Activated CD8-positive, alpha-beta memory T cell treated with anti-CD3 and anti-CD28 coated beads for 4 hours (primary cell): ENCODE measurements around the gene KRT84.
"Not testable (repeated sequence)": the region's sequence is repeated elsewhere in the genome, so short reads cannot be mapped to it uniquely, and the experiment has no call there.

Experiments used
- DNase-seq, 2 donors: peaks; one replicate each; pipeline ENCODE4 v3.0.0-alpha.2; 2020; ENCODE audit warnings: low read depth in 2 of 2

KRT84 gene

GRCh38 chr12:52360106-52360662 lies 25.3 kb downstream of the KRT84 start:
- DNase-seq = no peak

GRCh38 chr12:52359621-52360061 lies 25.8 kb downstream of the KRT84 start:
- no peak for DNase-seq

GRCh38 chr12:52358575-52359350 lies 26.7 kb downstream of the KRT84 start:
- no peak for DNase-seq

DNA sequence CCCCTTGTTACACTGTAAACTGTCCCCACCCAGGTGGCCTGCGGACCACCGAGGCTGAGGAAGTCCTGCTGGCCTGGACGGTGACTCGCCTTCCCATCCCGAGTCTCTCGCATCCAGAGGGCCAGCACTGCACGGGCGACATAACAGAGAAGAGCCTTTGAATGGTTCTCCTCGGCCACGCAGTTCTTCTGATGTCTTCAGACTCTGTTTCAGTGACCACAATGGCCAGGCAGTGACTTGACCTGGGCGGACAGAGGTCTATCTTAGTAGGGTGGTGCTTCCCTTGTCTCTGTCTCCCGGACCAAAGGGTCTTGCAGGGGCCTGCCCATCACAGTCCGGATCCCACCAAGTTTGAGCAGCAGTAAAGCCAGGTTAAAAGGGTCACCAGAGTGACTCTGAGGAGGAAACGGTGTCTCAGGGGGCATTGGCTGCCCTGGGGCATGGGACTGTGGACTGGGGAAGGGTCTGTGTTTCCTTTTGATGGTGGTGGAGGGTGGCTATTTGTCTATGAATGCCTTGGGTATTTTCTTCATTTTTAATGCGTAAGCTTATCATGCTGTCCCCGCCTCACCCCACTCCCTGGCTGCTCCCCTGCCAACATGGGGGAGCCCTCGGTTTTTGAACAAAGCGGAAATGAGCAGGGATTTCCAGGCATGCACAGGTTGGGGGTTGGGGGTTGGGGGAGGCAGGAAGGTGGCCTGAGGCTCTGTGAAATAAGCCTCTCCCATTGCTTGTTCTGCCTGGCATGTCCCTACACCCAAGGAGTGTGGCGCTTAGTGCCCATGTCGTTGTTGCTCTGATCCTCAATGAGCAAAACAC lies 28.5 kb downstream of the KRT84 start:
- DNase-seq = no peak

GRCh38 chr12:52356031-52356761 lies 29.3 kb downstream of the KRT84 start:
- no peak for DNase-seq

GRCh38 chr12:52355176-52355575 lies 30.3 kb downstream of the KRT84 start:
- DNase-seq = no peak

DNA sequence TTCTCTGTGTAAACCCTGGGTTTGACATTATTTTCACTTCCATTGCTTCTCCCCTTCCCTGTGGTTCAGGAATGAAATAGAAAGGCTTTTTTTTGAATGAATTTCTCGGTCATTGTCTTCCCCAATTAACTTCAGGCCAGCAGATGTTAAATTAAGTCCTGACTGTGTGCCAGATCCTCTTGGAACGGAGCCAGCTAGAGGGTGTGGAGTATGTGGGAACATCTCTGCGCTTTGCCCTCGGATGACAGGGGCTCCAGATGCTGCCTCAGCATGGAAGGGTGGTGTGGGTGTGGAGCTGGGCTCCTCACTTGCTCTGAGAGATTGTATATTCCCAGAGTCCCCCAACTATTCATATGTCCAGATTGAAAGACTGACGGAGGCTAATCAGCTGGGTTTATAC lies 31.3 kb downstream of the KRT84 start:
- DNase-seq = no peak

DNA sequence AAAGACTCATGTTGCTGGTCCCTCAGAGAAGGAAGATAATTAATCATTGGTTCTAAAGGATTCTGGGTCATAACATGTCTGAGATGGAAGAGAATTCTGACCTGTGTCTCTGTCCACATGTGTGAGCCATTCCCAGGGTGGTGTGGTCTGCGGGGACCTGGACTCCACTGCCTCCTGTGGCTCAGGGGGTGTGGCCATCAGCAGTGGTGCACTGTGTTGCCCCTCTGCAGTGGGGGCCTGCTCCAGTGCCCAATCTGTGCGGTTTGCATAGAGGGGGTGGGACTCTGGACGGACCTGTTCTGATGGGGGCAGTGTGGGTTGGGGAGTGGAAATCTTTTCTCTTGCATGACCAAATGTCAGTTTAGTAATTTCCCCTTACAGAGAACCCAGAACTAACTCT lies 31.7 kb downstream of the KRT84 start:
- no peak for DNase-seq

DNA sequence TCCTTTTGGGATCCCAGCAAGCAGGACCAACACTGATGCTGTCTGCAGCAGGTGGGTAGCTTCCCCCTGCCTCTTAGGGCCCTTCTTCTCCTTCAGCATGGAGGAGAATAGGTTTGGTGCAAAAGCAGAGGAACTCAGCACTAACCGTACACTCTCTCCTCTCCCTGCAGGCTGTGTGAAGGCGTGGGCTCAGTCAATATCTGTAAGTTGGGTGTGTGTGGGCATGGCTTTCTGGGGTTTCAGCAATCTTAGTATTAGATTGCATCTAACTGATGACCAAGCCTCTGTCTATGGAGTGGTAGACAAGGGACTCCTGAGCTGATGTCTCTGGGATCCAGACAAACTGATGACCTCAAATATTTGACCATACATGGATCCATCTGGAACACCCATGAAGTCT lies 32.5 kb downstream of the KRT84 start:
- no peak for DNase-seq

GRCh38 chr12:52351196-52352059 lies 34.0 kb downstream of the KRT84 start:
- peak; percentile 36 to 37 for DNase-seq

DNA sequence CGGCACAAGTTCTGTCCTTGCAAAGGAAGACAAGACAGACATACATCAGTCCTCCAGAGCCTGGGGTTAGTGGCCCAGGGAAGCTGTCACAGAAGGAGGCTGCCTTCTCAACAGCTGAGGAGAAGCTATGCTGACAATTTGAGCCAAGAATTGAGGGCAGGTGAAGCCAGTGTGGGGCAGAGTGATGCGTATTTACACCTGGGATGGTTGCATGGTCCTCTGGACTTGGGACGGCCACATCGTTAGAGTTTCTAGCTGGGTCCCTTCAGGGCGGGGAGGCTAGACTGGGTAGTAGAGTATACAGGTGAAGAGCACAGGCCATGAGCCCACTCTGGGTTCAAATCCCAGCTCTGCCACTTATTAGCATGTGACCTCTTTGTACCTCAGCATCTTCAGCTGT lies 34.7 kb downstream of the KRT84 start:
- DNase-seq = no peak

DNA sequence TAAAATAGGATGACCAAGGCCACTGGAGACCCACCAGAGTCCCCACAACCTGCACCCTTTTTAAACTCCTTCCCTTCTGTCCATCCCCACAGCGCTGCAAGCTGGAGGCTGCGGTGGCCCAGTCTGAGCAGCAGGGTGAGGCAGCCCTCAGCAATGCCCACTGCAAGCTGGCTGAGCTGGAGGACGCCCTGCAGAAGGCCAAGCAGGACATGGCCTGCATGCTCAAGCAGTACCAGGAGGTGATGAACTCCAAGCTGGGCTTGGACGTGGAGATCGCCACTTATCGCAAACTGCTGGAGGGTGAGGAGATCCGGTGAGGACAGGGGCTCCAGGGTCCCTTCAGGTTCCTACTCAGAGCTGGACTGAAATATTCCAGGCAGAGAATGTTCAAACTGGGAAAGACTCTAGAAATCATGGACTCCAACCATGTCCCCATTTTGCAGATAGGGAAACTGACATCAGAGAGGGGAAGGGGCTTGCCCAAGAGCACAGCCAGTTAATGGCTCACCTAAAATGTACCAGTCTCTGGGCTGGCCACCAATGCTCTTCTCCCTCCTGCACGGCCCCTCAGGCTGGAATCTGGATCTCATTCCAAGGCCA lies 35.3 kb downstream of the KRT84 start:
- no peak for DNase-seq

DNA sequence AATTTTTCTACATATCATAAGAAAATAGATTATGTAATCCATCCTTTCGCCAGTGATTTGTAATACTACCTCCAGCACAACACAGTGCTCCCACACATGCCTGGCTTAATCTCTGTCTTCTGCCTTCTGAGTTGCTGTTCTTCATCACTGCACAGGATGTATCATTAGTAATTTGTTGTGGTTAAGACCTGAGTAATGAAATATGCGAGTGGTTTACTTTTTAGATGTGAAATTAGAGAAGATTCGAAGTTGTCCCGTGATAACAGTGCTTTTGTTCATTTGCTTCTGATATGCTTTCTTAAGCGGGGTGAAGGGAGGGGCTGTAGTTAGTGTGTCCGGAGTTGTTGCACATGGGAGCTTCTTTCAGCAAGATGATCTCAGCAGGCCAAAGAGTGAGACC lies 36.3 kb downstream of the KRT84 start:
- no peak for DNase-seq

DNA sequence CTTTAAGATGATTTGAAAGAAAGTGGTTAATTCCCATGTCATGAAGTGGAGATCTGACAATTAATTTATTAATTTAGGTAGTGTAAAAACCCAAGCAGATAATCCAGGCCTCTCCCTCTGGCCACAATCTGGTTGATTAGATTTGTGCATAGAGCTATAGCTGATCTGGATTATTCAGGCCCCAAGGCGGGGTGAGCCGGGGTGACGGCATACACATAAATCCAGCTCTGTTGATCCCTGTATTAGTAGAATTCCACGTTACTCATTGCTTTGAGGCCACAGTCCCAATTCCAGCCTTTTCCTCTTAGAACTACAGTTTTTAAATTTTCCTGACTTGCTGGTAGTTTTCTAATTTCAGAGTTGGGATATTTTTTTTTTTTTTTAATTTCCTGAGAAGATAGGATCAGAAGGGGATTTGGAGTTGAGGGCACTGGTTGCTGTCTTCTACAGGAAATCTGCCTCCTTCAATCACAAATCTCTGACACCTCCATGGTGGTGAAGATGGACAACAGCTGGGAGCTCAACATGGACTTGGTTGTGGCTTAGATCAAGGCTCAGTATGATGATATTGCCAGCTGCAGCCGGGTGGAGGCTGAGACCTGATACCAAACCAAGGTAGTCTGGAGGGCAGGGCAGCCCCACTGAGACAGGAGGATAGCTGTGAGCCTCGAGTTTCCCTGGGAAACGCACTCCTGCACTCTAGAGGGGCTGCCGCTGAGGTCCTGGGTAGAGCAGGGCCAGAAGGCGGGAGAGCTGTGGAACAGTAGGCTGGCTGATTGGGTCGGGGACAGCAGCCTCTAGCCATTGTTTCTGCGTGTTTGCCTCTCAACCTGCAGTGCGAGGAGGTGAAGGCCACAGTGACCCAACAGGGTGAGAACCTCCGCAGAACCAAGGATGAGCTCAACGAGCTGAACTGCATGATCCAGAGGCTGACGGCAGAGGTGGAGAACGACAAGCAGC lies 37.6 kb downstream of the KRT84 start:
- DNase-seq = no peak

GRCh38 chr12:52347016-52347415 lies 38.4 kb downstream of the KRT84 start:
- DNase-seq = no peak

GRCh38 chr12:52346593-52346992 lies 38.9 kb downstream of the KRT84 start:
- DNase-seq = no peak

DNA sequence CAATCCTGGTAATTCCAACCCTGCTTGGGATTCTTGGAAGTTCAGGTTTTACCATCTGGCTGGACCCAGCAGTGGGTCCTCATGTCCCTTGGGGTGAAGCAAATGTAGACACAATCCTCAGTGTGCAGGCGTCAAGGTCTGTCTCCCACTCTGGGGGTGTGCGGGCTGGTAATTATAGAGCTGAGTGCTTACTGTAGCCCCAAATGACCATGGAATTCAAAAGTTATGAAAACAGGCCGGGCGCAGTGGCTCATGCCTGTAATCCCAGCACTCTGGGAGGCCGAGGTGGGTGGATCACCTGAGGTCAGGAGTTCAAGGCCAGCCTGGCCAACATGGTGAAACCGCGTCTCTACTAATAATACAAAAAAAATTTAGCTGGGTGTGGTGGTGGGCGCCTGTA lies 40.4 kb downstream of the KRT84 start:
- not testable (repeated sequence) for DNase-seq

GRCh38 chr12:52344111-52344510 lies 41.3 kb downstream of the KRT84 start:
- no peak for DNase-seq

- DNase-seq = no peak
Measured at GRCh38 chr12:52343550-52343949, 41.9 kb downstream of the KRT84 start.
